K562 (cell line): ENCODE data around the gene PACS1. TPM values are rescaled to one million over a fixed set of nuclear protein-coding genes. Genes with fewer than 3 reads are reported as not detected.

Experiments used
- ATAC-seq: fragments of 200-7000 bp; cut with Tn5 transposase; 3 replicates; pipeline ENCODE4 v1.9.1; 2020; ENCODE audit warnings: moderate library complexity
- BruUV-seq: library from RNA; stranded (reverse); fragments of 400-500 nt; replicated peaks from 2 replicates; lab custom pipeline; 2021; lab: Mats Ljungman, UMichigan
- CTCF ChIA-PET: fragments of 300-600 bp; formaldehyde crosslinking; extraction: SDS; loops from one replicate; lab custom pipeline; 2021; ENCODE audit warnings: low intra/inter-chr PET ratio; lab: Yijun Ruan, JAX
- POLR2A ChIA-PET: fragments of 300-600, 350-650 bp; sonication (Branson Sonifier 250); formaldehyde crosslinking; extraction: SDS; loops from one replicate; lab custom pipeline; 2021; ENCODE audit warnings: antibody characterized with exemption, inconsistent platforms; lab: Yijun Ruan, JAX
- DNase-seq, 4 experiments: peaks; one replicate each; pipeline versions ENCODE4 v3.0.0 to v3.0.0-alpha.2; 2011 to 2018; ENCODE audit warnings: low spot score in 3 of 4, mixed read lengths in 3 of 4; ENCODE audit errors: extremely low read depth in 1 of 4
- FAIRE-seq: peaks from 2 replicates; lab custom pipeline; 2011; peaks lifted over from hg19 to GRCh38; lab: Jason Lieb, UNC
- H2AFZ ChIP-seq: 2 replicates; pipeline ENCODE4 v1.6.0; 2011; ENCODE audit warnings: low read depth, low read length, control low read depth, inconsistent platforms
- H3K27ac ChIP-seq: fragments of 200-600 bp; 3 replicates; pipeline ENCODE4 v1.8.0; 2011; ENCODE audit warnings: low read depth, mild to moderate bottlenecking, control low read depth, inconsistent platforms, low read length, moderate library complexity, mixed read lengths; ENCODE audit errors: extremely low read depth
- H3K27me3 ChIP-seq, 2 experiments: fragments of 300-600 bp in 1 of 2; 2 replicates in 1 of 2; 3 replicates in 1 of 2; pipeline versions ENCODE4 v1.6.0 to v1.8.0; 2011; ENCODE audit warnings: inconsistent platforms in 2 of 2, low read length in 2 of 2, mild to moderate bottlenecking in 1 of 2, mixed read lengths in 1 of 2, moderate library complexity in 1 of 2; ENCODE audit not compliant: control insufficient read depth in 2 of 2, insufficient read depth in 2 of 2
- H3K36me3 ChIP-seq: fragments of 300-600 bp; 3 replicates; pipeline ENCODE4 v1.8.0; 2011; ENCODE audit warnings: mild to moderate bottlenecking, low read length, inconsistent platforms; ENCODE audit not compliant: control insufficient read depth, insufficient read depth
- H3K4me1 ChIP-seq, 2 experiments: fragments of 200-600 bp in 1 of 2; replicated peaks in 1 of 2; 2 replicates in 1 of 2; 3 replicates in 1 of 2; pipeline versions ENCODE4 v1.5.1 to v1.8.0; 2011; ENCODE audit warnings: inconsistent platforms in 2 of 2, low read length in 2 of 2, mild to moderate bottlenecking in 1 of 2, mixed read lengths in 1 of 2, moderate library complexity in 1 of 2; ENCODE audit not compliant: control insufficient read depth in 2 of 2, insufficient read depth in 2 of 2
- H3K4me2 ChIP-seq: 2 replicates; pipeline ENCODE4 v1.6.1; 2011; ENCODE audit warnings: low read length, control low read depth, inconsistent platforms, mixed read lengths; ENCODE audit not compliant: insufficient read depth
- H3K4me3 ChIP-seq: fragments of 200-600 bp; sonication (generic), shearing (Covaris generic); 2 replicates; pipeline ENCODE4 v1.5.1; 2016; ENCODE audit warnings: control low read depth, inconsistent platforms
- H3K79me2 ChIP-seq: fragments of 200-600 bp; 3 replicates; pipeline ENCODE4 v1.8.0; 2011; ENCODE audit warnings: low read length, inconsistent platforms; ENCODE audit not compliant: control insufficient read depth, insufficient read depth
- H3K9ac ChIP-seq, 2 experiments: 2 replicates each; pipeline versions ENCODE4 v1.6.0 to v1.6.1; 2011; ENCODE audit warnings: low read depth in 2 of 2, low read length in 2 of 2, control low read depth in 1 of 2, inconsistent platforms in 1 of 2, mild to moderate bottlenecking in 1 of 2, mixed read lengths in 1 of 2; ENCODE audit not compliant: insufficient read depth in 1 of 2
- H3K9me1 ChIP-seq: one replicate; pipeline ENCODE4 v1.6.0; 2011; ENCODE audit warnings: inconsistent platforms, mild to moderate bottlenecking, low read length, moderate library complexity; ENCODE audit not compliant: control insufficient read depth, insufficient read depth
- H3K9me3 ChIP-seq: replicated peaks from 2 replicates; pipeline ENCODE4 v1.5.1; 2011; ENCODE audit warnings: low read depth, low read length, inconsistent platforms; ENCODE audit not compliant: control insufficient read depth, insufficient read depth
- H4K20me1 ChIP-seq: replicated peaks from 2 replicates; pipeline ENCODE4 v1.6.1; 2011; ENCODE audit warnings: low read length, inconsistent platforms, mixed read lengths; ENCODE audit not compliant: control insufficient read depth, insufficient read depth
- CBFA2T3 ChIP-seq: fragments of 450-650 bp; IDR thresholded peaks from 2 replicates; pipeline ENCODE4 v1.6.1; 2017
- HNRNPLL ChIP-seq: fragments of 200-400 bp; formaldehyde crosslinking; IDR thresholded peaks from 2 replicates; pipeline ENCODE4 v1.6.1; 2017; ENCODE audit warnings: low read length, low read depth, mild to moderate bottlenecking; ENCODE audit not compliant: poor library complexity, severe bottlenecking
- IRF2 ChIP-seq: sonication (generic); formaldehyde crosslinking; IDR thresholded peaks from 2 replicates; pipeline ENCODE4 v1.8.1; 2022; ENCODE audit warnings: mild to moderate bottlenecking, missing genetic modification reagents
- KAT2B ChIP-seq: IDR thresholded peaks from one replicate; pipeline ENCODE4 v1.6.1; 2012; ENCODE audit warnings: low read depth, mild to moderate bottlenecking, control low read depth, inconsistent platforms, low read length, moderate library complexity
- NCOA2 ChIP-seq, 2 experiments: fragments of 450-650 bp; IDR thresholded peaks; 2 replicates each; pipeline ENCODE4 v1.6.1; 2018; ENCODE audit warnings: mild to moderate bottlenecking in 2 of 2, moderate library complexity in 1 of 2; ENCODE audit not compliant: partially characterized antibody in 2 of 2
- OTX1 ChIP-seq: fragments of 450-650 bp; formaldehyde crosslinking; IDR thresholded peaks from 2 replicates; pipeline ENCODE4 v1.4.0; 2022; ENCODE audit warnings: mild to moderate bottlenecking
- RBM39 ChIP-seq: fragments of 200-400 bp; formaldehyde crosslinking; optimal IDR thresholded peaks from 2 replicates; pipeline ENCODE3; 2018; ENCODE audit warnings: low read depth, low read length
- TEAD4 ChIP-seq, 2 experiments: sonication (generic) in 1 of 2; formaldehyde crosslinking in 1 of 2; IDR thresholded peaks; 2 replicates each; pipeline versions ENCODE4 v1.6.1 to v1.8.0; 2012 to 2022; ENCODE audit warnings: borderline replicate concordance in 1 of 2, inconsistent platforms in 1 of 2, low read length in 1 of 2, mild to moderate bottlenecking in 1 of 2, missing genetic modification reagents in 1 of 2
- ZNF146 ChIP-seq: IDR thresholded peaks from one replicate; pipeline ENCODE4 v1.6.1; 2018; ENCODE audit warnings: missing compliant biosample characterization; ENCODE audit not compliant: unreplicated experiment
- ZNF354B ChIP-seq: fragments of 250-450 bp; sonication (Bioruptor Pico); IDR thresholded peaks from 2 replicates; pipeline ENCODE4 v1.4.0; 2020
- ZNF561 ChIP-seq: fragments of 450-650 bp; formaldehyde crosslinking; conservative IDR thresholded peaks from 2 replicates; pipeline ENCODE4 v1.4.0; 2020; ENCODE audit warnings: mild to moderate bottlenecking, moderate library complexity
- WGBS: fragments of 100-300 bp; shearing (Covaris generic); methylation state at CpG from one replicate; pipeline ENCODE4 v1.1.6; 2016; ENCODE audit warnings: low coverage, mixed read lengths; ENCODE audit not compliant: insufficient coverage; ENCODE audit errors: missing lambda C conversion rate; 5-methylcytosine and 5-hydroxymethylcytosine counted together
- in situ Hi-C: fragments of 300-500 bp; cut with MboI; formaldehyde crosslinking; loops from 4 replicates; pipeline ENCODE4 v1.15.0; 2018; ENCODE audit warnings: inconsistent platforms, mixed read lengths
- intact Hi-C: fragments of 100-400 bp; cut with micrococcal nuclease; formaldehyde crosslinking; loops from 2 replicates; pipeline ENCODE4 v1.14.2; 2022
- polyA plus RNA-seq, 8 experiments: library from polyadenylated mRNA; depleted of rRNA in 4 of 8; stranded (reverse) in 5 of 8; unstranded in 3 of 8; fragments of >200 nt; fragmentation: Nextera tagmentation in 2 of 8; fragmentation: Illumina TruSeq in 1 of 8; extraction: Ambion mirVana in 2 of 8; extraction: Trizol in 1 of 8; gene quantifications; 2 replicates each; pipeline versions ENCODE4 v1.2.1 to v1.2.3, GENCODE V29; 2011 to 2014; ENCODE audit warnings: inconsistent platforms in 1 of 8, missing spikeins in 1 of 8
- total RNA-seq, 7 experiments: library from RNA; depleted of rRNA in 6 of 7; stranded (reverse); fragments of >200 nt in 6 of 7; fragmentation: Illumina TruSeq in 2 of 7; extraction: Trizol in 2 of 7; gene quantifications; 2 replicates each; pipeline versions ENCODE4 v1.2.1 to v1.2.3, GENCODE V29; 2011 to 2021; ENCODE audit warnings: low replicate concordance in 1 of 7
- TF ChIP-seq, protein P1 (sequence below): fragments of 200-400 bp; formaldehyde crosslinking; IDR thresholded peaks from 2 replicates; pipeline ENCODE4 v1.6.1; 2017; ENCODE audit warnings: mild to moderate bottlenecking, low read depth, low read length, moderate library complexity

PACS1 gene
- total and polyA plus RNA-seq, 9 of the 15 experiments (the other 6 are each of a cell fraction or from before 2014, with no cell fraction given) = 0.34 to 28.1 (median 8.5) TPM

DNA sequence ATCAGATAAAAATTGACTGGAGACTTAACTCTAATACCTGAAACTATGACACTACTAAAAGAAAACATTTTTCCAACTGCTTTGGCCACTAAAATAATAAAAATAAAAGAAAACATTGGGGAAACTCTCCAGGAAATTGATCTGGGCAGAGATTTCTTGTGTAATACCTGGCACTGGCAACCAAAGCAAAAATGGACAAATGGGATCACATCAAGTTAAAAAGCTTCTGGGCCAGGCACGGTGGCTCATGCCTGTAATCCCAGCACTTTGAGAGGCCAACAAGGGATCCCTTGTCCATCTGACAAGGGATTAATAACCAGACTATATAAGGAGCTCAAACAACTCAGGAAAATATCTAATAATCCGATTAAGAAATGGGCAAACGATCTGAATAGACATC, 133.8 kb downstream of the PACS1 start:
- no peak overlapping the region for H3K4me3 ChIP-seq
- POLR2A ChIA-PET = no interaction called here
- in situ Hi-C loops (no loop called here), intact Hi-C loops (no loop called here)
- H2AFZ ChIP-seq = no peak overlapping the region
- no peak for ATAC-seq
- H4K20me1 ChIP-seq = no peaks in the 10 kb centered on the region
- H3K4me2 ChIP-seq = no peak overlapping the region
- H3K27me3 ChIP-seq = no peaks in the 10 kb centered on the region
- H3K9me1 ChIP-seq = no peaks in the 10 kb centered on the region
- DNase-seq = no peak
- H3K36me3 ChIP-seq = no peaks in the 10 kb centered on the region
- H3K9ac ChIP-seq = no peak overlapping the region
- no peak overlapping the region for H3K27ac ChIP-seq
- 81% methylated on average over 3 of the region's 3 CpGs for WGBS
- no peak for TF ChIP-seq KAT2B
- TF ChIP-seq, protein P1, sequence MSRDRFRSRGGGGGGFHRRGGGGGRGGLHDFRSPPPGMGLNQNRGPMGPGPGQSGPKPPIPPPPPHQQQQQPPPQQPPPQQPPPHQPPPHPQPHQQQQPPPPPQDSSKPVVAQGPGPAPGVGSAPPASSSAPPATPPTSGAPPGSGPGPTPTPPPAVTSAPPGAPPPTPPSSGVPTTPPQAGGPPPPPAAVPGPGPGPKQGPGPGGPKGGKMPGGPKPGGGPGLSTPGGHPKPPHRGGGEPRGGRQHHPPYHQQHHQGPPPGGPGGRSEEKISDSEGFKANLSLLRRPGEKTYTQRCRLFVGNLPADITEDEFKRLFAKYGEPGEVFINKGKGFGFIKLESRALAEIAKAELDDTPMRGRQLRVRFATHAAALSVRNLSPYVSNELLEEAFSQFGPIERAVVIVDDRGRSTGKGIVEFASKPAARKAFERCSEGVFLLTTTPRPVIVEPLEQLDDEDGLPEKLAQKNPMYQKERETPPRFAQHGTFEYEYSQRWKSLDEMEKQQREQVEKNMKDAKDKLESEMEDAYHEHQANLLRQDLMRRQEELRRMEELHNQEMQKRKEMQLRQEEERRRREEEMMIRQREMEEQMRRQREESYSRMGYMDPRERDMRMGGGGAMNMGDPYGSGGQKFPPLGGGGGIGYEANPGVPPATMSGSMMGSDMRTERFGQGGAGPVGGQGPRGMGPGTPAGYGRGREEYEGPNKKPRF = no peak
- no peak for TF ChIP-seq TEAD4 (IDR thresholded peaks at IDR 0.05; ENCODE audit: low read length)
- no peak for TF ChIP-seq TEAD4 (CRISPR knock-in tag; IDR thresholded peaks at IDR 0.05; ENCODE audit: borderline replicate concordance)
- no peak for TF ChIP-seq ZNF146
- TF ChIP-seq NCOA2 (IDR thresholded peaks at IDR 0.05; ENCODE audit: partially characterized antibody in 2 of 2) = no peak
- TF ChIP-seq ZNF354B (CRISPR knock-in tag) = no peak
- no peak for TF ChIP-seq CBFA2T3
- TF ChIP-seq OTX1 (CRISPR knock-in tag) = no peak
- TF ChIP-seq RBM39 = no peak
- TF ChIP-seq HNRNPLL = no peak
- TF ChIP-seq IRF2 (CRISPR knock-in tag) = no peak
- no peak for TF ChIP-seq ZNF561 (CRISPR knock-in tag)
- TF ChIP-seq, all 486 proteins: peak for 0
- no peaks in the 10 kb centered on the region for H3K79me2 ChIP-seq
- BruUV-seq = no TSS peak
- no peaks in the 10 kb centered on the region for H3K9me3 ChIP-seq
- peaks cover 0 to 3% of the 10 kb centered on the region in 2 experiments; a peak in 2 of 5 replicates for H3K4me1 ChIP-seq
- CTCF ChIA-PET = no interaction called here
- no peak for FAIRE-seq
